GM21825 (cell line): ENCODE results near the gene MRPL22.
A peak's percentile ranks its signal among the peaks of the same experiment; 100 is the strongest.
"Not testable (repeated sequence)": the region's sequence is repeated elsewhere in the genome, so short reads cannot be mapped to it uniquely, and the experiment has no call there.

Experiments used
- ATAC-seq: cut with Tn5 transposase; IDR thresholded peaks from one replicate; pipeline ENCODE4 v1.9.1; 2021; ENCODE audit warnings: mild to moderate bottlenecking, moderate library complexity; ENCODE audit not compliant: unreplicated experiment

The MRPL22 gene

GRCh38 chr5:154939387-154939786 lies 1.5 kb upstream of the MRPL22 start:
- not testable (repeated sequence) for ATAC-seq

- ATAC-seq: no peak
Observed at GRCh38 chr5:154940375-154940771, 500 bp upstream of the MRPL22 start.

GRCh38 chr5:154943527-154943926 lies 2.7 kb downstream of the MRPL22 start:
- no peak for ATAC-seq

- ATAC-seq: no peak
Observed at GRCh38 chr5:154944716-154945115, 3.8 kb downstream of the MRPL22 start.

- ATAC-seq: no peak
Observed at GRCh38 chr5:154945695-154946301, 4.9 kb downstream of the MRPL22 start.

- no peak for ATAC-seq
Observed at GRCh38 chr5:154947778-154948177, 6.9 kb downstream of the MRPL22 start.

GRCh38 chr5:154948313-154948712 lies 7.4 kb downstream of the MRPL22 start:
- no peak for ATAC-seq

GRCh38 chr5:154949781-154950180 lies 8.9 kb downstream of the MRPL22 start:
- no peak for ATAC-seq

GRCh38 chr5:154956712-154957111 lies 15.8 kb downstream of the MRPL22 start:
- ATAC-seq: no peak

GRCh38 chr5:154962494-154962893 lies 21.6 kb downstream of the MRPL22 start:
- ATAC-seq: peak; percentile 95

GRCh38 chr5:154966081-154966841 lies 25.4 kb downstream of the MRPL22 start:
- ATAC-seq: no peak

- no peak for ATAC-seq
Observed at GRCh38 chr5:154966874-154967273, 26.0 kb downstream of the MRPL22 start.

- no peak for ATAC-seq
Observed at GRCh38 chr5:154967421-154968024, 26.6 kb downstream of the MRPL22 start.

- no peak for ATAC-seq
Observed at GRCh38 chr5:154968953-154969352, 28.1 kb downstream of the MRPL22 start.

GRCh38 chr5:154970759-154971158 lies 29.9 kb downstream of the MRPL22 start:
- no peak for ATAC-seq

GRCh38 chr5:154971501-154971900 lies 30.6 kb downstream of the MRPL22 start:
- ATAC-seq: no peak

- ATAC-seq: no peak
Observed at GRCh38 chr5:154972476-154973080, 31.7 kb downstream of the MRPL22 start.

- ATAC-seq: not testable (repeated sequence)
Observed at GRCh38 chr5:154976082-154976481, 35.2 kb downstream of the MRPL22 start.

GRCh38 chr5:154977409-154977808 lies 36.5 kb downstream of the MRPL22 start:
- ATAC-seq: no peak

- not testable (repeated sequence) for ATAC-seq
Observed at GRCh38 chr5:154978294-154978693, 37.4 kb downstream of the MRPL22 start.

- no peak for ATAC-seq
Observed at GRCh38 chr5:154984946-154985516, 44.2 kb downstream of the MRPL22 start.
